Activated T-cell treated with anti-CD3 and anti-CD28 coated beads for 48 hours (primary cell): Measurements from ENCODE around the gene PGC.

ENCODE experiments used
- DNase-seq: peaks from one replicate; pipeline ENCODE4 v3.0.0-alpha.2; 2020; ENCODE audit warnings: low read depth

The PGC gene

DNA sequence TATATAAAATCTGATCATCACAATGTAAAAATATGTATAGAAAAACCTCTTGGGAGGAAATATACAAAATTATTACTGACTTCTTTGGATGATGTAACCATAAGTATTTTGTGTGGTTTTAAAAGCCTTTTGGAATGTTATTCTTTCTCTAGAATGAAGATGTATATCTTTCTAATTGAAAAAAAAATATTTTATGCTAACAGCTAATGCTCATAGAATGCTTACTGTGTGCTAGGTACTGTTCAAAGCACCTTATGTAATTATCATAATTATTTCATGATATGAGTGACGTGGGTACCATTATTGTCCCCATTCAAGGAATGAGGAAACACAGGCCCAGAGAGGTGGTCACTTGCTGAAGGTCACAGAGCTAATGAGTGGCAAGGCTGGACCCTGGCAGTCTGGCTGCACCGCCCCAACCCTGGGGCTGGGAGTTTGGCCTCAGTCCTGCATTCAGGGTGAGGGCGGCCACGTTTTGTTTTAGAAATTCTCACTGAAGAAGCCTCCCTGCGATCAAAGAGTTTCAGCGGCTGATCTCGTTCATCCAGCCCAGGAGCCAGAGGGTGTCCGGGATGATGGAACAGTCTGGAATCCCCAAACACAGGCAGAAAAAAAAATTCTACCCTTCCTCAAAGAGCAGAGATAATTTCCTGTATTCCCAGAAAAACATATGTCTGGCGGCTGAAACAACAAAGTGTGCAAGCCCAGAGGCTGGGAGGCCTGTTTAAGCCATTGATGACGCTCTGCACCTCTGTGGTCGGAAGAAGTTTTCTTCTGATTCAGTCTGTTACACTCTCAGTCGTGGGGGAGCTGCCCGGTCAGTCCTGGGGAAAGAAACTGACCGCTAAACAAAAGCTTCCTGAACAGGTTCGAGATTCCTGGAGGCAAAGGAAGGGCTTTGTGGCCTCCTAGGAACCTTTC lies 49.1 kb downstream of the PGC start:
- no peak for DNase-seq

DNA sequence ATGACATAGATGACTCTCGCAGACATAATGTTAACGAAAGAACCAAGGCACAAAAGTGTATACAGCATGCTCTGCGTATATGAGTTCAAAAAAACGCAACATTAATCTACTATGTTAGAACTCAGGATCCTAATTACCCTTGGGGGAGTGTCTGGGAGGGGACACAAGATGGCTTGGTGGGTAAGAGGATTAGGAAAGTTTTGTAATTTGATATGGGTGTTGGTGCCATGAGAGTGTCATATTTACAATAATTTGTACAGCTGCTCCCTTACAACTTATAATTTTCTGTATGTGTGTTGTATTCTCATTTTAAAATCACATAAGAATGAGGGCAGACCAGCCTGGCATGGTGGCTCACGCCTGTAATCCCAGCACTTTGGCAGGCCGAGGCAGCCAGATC lies 50.4 kb downstream of the PGC start:
- no peak for DNase-seq

DNA sequence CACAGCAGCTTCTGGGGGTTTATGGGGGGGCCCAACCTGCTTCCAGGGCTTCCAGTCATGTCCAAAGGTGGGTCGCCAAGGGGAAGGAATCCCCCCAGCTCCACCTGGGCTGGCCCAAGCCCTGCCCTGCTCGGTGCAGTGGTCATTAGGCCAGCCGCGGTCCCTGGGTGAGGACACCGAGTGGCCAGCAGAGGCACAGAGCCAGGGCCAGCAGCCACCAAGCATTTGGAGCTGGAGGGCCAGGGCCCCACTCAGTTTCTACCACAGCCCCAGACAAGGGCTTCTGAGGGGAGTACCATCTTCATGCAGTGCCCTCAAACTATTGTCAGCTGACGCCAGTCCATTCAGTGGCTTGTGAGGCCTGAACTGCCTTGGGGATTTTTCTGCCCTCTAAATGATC lies 51.4 kb downstream of the PGC start:
- DNase-seq: no peak

DNA sequence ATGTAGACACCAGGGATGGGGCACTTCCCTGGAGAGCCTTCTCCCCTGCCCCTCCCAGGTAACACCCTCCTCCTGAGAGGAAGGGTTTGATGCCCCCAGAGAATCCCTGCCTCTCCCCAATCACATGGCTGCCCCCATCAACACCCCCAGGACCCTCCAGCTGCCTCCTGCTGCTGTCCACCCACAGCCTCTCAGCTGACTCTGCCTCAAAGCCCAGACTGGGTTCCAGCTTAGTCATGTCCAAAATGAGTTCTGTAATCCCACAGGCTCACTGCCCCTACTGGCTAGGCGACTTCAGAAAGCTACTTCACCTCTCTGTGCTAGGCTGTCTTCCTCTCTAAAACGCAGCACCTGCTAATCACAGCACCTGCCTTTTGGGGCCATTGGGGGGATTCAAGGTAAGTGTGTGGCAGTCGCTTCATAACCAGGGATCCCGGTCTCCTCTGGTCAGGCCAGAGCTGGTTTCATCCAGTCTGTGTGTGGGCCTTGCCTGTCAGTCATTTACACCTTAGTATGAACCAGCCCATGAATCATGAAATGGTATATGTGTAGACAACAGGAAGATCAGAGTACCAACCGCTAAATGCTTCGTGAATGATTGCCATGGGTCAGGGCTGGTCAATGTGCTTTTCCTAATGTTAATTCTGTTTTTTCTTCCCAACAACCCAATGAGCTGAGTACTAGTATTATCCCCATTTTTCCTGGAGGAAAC lies 52.2 kb downstream of the PGC start:
- DNase-seq: no peak

DNA sequence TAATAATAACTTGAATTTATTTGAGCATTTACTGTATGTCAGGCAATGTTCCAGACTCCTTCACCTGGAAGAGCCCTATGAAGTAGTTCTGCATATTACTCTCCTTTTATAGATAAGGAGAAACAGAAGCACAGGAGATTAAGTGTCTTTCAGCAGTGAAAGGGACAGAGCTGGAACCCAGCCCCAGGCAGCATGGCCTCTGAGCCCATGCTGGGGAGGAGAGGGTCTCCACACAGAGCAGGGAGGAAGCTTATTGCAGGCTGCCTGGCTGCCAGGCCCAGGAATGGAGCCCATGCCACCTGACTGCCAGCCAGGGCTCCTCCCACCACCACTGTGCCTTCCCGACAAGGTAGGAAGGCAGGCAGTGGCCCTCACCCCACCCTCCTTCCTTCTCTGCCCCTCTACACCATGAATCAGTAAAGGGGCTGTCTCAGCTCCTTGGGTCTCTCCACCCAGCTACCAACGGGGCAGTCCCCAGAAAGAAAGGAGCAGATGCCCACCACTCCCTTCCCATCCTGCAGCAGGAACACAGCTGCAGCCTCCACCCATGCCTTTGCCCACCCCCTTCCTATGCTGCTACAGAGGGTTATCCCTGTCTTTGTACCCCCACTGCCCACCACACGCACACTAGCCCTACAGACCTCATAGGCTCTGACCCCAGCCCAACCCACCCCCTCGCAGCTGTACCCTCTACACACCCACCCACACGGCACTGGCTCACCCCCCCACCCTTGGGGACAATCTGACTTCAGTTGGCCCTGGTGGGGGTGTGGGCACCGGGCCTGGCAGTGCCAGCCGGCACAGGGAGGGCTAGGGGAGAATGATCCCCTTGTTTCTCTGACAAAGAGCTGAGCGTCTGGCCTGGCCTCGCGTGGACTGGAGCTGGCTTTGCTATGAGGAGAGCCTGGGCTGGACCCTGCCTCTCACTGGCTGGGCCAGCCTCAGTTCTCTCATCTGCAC lies 53.6 kb downstream of the PGC start:
- no peak for DNase-seq

DNA sequence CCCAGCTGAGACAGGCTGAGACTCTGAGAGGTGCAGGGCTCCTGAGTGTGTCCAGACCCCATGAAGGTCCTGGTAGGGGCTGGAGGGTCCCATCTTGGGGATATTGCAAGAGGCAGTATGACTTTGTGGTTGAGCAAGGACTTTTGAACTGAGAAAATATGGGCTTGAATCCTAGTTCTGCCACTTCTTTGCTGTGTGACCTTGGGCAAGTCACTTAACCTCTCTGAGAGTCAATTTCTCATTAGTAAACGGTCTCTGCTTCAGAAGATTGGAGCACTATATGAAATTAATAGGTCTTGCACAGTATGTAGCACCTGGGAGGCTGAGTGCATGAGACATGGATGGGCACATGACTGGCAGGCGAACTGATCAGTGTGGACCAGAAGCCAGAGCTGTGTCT lies 54.5 kb downstream of the PGC start:
- DNase-seq: no peak

DNA sequence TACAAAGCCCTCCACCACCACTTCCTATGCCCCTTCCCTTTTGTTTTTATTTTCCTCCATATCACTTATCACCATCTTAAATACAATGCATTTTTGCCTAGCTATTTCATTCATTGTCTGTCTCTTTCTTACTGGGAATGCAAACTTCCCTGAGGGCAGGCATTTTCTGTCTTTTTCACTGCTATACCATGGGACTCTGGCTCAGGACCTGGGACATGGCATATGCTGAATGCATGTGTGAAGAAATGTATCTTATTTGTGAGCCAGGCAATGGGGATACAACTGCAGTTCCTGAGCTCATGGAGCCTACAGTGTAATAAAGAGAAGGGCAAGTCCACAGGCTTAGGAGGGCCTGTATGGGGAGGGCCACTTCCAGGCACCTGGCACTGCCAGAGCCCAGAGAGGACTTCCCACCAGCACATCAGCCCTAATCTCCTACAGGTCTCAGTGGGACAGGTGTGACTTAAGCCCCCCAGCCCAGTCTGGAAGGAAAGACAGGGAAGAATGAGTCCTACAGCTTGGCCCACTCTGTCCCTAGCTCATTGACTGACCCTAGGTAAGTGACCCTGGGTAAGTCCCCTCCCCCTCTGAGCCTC lies 55.0 kb downstream of the PGC start:
- no peak for DNase-seq

DNA sequence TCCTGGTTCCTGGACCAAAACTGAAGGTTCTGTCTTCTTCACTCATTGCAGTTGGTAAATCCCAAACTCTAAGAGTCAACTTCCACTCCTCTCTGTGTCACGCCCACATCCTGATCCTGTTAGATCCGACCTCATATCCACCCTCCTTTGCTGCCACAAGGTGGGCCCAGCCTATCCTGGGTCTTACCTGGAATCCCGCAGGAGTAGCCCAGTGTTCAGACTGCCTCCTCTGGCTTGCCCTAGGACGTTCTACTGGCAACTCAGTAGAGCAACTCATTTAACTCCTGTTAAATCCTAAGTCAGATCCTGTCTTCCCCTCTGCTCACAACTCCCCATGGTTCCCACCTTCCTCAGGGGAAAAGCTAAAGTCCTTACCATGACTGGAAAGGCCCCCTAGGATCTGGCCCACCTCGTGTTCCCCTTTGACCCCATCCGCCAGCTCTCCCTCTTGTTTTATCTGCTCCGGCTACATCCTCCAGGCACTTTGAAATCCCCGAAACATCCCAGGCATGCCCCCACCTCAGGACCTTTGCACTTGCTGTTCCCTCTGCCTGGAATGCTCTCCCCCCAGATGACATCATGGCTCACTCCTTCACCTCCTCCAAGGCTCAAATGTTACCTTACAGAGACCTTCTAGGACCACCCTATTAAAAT lies 55.6 kb downstream of the PGC start:
- no peak for DNase-seq

DNA sequence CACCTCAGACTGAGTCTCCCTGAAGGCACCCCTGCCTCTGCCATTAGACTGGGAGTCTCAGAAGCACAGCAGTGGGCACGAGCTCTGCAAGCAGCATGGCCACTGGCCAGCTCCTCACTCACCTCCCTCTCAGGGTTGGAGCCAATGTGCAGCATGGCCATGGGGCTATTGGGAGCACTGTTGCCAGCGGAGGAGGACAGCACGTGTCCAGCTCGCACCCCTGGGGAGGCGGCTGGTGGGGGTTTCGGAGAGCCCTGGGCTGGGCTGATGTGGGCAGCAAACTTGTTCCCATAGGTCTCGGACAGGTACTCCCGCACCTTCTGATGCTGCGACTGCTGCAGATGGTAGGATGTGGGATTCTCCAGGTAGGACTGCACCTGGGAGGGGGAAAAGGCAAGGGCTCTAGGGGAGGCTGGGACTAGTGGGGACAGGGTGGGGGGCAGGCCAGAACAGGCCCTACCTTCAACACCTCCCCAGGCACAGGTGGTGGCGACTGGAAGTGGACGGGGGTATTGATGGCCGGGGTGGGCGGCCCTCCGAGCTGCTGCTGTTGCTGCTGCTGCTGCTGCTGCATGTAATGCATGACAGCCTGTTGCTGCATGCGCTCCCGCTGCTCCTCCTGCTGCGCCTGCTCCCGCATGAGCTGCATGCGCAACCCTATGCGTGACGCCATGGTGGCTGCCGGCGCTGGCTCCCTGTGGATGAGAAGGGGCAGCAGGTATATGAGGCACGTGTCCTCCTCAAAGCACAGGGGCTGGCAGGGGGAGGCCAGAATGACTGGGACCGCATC lies 56.5 kb downstream of the PGC start:
- no peak for DNase-seq

DNA sequence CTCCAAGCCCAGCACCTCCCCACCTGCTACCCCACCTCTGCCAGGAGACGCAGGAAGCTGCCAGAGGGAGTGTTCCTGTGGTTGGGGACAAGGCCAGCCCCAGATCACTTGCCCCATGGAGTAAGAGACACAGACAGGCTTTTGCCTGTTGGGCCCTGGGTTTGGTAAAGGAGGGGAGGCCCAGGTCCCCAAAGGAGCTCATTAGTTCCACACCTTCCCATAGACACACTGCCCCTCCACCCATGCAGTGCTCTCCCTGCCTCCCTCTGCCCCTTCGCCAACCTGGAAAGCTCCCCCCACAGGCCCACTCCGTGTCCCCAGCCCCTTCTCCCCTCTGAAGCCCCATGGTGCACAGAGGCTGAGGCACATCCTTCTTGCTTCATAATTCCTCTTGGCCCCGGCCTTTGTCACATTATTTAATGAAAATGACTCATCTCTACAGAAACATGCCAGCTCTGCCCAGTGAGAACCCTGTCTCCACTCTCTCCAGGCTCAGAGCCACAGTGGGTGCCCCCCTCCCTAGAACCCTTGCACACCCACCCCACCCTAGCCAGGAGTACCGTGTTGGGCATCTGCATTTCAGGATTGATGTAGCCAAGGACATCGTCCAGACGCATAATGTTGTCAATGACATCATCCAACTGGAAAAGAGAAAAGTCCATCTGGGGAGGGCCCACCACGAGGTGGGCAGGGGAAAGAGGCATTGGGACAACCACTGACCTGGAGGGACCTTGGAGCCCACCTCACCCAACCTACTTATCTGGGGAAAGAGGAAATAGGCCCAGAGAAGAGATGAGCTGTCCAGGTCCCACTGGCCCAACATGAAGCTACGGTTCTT lies 57.8 kb downstream of the PGC start:
- no peak for DNase-seq

DNA sequence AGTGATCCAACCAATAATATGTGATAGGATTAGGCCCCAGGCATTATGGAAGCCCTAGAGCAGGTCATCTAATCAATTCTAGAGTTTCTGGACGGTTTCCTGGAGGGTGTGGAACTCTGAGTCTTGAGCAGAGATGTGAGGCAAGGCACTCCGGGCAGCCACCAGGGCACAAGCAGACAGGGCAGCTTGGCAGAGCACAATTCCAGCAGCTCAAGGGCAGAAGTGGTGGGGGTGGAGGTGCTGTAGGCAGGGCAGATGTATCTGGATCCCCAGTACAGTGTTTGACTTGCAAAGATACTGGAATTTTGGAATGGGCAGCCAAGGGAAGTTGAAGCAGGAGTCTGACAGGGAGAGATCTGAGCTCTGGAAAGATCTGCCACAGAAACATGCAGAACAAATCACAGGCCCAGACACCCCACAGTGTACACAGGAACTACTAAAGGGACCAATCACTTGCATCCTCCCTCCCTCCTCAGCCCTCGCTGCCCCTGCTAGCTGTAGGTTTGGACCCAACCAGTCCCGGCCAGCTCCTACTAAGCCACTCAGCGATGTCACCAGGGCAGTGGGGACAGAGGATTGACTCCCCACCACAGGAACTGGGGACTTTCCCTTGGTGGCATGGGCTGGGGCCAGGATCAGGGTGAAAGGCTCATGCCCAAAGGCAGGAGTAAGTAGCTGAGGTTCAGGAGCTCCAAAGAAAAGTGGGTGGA lies 58.8 kb downstream of the PGC start:
- DNase-seq: no peak

DNA sequence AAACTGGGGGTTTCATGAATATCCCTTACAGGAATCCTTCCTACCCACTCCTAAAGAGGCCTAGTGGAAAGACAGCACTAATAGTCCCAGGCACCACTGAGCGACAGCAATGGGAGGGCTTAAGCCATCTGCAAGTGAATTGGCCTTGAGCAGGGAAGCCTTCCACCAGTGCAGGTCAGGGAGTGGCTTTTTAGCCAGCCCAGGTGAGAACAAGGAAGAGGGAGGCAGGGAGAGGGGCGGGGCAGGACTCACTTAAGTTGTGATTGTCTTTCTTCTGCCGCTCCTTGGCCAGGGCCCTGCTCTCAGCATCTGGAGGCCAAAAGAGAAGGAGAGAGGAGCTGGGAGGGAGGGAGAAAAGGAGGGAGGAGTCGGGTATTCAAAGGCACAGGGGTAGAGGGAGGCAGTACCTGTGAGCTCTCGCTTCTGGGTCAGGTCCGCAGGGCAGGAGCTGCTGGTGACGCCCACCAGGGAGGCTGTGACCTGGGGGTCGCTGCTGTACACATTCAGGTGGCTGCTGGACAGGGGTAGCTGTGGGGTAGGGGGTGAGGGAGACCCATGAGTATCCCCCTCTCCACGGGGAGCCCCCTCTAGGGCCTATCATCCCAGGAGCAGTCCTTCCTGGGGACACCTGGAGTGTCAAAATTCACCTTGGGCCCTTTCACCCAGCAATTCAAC lies 59.6 kb downstream of the PGC start:
- DNase-seq: no peak
